ENCODE data around the gene OSBP2. TPM values are rescaled to one million over a fixed set of nuclear protein-coding genes. Genes with fewer than 3 reads are reported as not detected.

OSBP2 gene
- polyA plus RNA-seq, 2 of the 4 experiments (the other 2 are of a cell fraction) = 2.7 to 6.0 TPM

DNA sequence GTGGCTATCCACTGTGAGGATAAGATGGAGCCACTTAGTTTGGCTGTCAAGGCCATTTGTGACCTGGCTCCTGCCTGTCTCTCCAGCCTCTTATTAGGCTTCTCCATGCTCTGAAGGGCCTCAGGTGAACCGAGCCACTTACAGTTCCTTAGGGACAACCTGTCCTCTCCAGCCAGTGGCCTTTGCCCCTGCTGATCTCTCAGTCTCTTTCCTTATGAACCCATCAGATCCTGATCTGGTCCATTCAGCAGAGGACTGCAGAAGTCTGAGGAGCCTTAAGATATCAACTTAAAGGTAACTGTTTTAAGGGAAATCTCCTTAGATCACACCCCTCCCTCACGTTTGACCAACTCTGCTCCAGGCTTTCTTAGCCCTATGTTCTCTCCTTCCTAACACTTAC is 29.4 kb upstream of the OSBP2 start:
- H3K9me3 ChIP-seq = no peaks in the 10 kb centered on the region
- no peak overlapping the region for H3K27ac ChIP-seq
- no peak for ATAC-seq
- no peak for FAIRE-seq
- H3K4me3 ChIP-seq = no peak overlapping the region
- no peak for TF ChIP-seq ZFP36 (IDR thresholded peaks at IDR 0.05; ENCODE audit: borderline replicate concordance, partially characterized antibody)
- TF ChIP-seq GATA3 (IDR thresholded peaks at IDR 0.05; ENCODE audit: borderline replicate concordance) = no peak
- no peak for TF ChIP-seq RARB (CRISPR knock-in tag; IDR thresholded peaks at IDR 0.05)
- no peak for TF ChIP-seq SREBF2 (IDR thresholded peaks at IDR 0.05)
- TF ChIP-seq NPAS2 (CRISPR knock-in tag; IDR thresholded peaks at IDR 0.05; ENCODE audit: borderline replicate concordance) = no peak
- TF ChIP-seq HOXB13 (CRISPR knock-in tag; IDR thresholded peaks at IDR 0.05; ENCODE audit: low read depth) = no peak
- no peak for TF ChIP-seq RCOR1 (IDR thresholded peaks at IDR 0.05; ENCODE audit: low read depth, low read length)
- no peak for TF ChIP-seq RFX5 (IDR thresholded peaks at IDR 0.05)
- TF ChIP-seq POLR2AphosphoS2 (conservative IDR thresholded peaks at IDR 0.05; ENCODE audit: low read length) = no peak
- no peak for TF ChIP-seq POLR2A (IDR thresholded peaks at IDR 0.05; ENCODE audit: low read length)
- TF ChIP-seq, protein P1, sequence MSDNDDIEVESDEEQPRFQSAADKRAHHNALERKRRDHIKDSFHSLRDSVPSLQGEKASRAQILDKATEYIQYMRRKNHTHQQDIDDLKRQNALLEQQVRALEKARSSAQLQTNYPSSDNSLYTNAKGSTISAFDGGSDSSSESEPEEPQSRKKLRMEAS (IDR thresholded peaks at IDR 0.05) = no peak
- TF ChIP-seq CHD4 (IDR thresholded peaks at IDR 0.05; ENCODE audit: borderline replicate concordance) = no peak
- TF ChIP-seq MAZ (IDR thresholded peaks at IDR 0.05; ENCODE audit: borderline replicate concordance, low read depth, low read length) = no peak
- TF ChIP-seq, protein P2, sequence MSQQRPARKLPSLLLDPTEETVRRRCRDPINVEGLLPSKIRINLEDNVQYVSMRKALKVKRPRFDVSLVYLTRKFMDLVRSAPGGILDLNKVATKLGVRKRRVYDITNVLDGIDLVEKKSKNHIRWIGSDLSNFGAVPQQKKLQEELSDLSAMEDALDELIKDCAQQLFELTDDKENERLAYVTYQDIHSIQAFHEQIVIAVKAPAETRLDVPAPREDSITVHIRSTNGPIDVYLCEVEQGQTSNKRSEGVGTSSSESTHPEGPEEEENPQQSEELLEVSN (IDR thresholded peaks at IDR 0.05; ENCODE audit: borderline replicate concordance, low read depth) = no peak
- peaks cover 6% of the 10 kb centered on the region; the same call in 1 of the 3 replicates for H3K4me1 ChIP-seq
- no peak overlapping the region for H3K4me2 ChIP-seq
- no peak for DNase-seq (ENCODE audit: low read depth in 1 of 2, low spot score in 1 of 2)
- ChIA-PET POLR2A (no interaction called here), CTCF (interaction anchor here (1.3 kb wide), 1 partner anchor 31 kb away, joined by 4 read pairs; no protein-coding TSS in a partner anchor)
- 57% methylated on average over 2 of the region's 2 CpGs for WGBS (ENCODE audit: missing lambda C conversion rate)

- H3K4me1 ChIP-seq = peaks cover 6% of the 10 kb centered on the region; the same call in 1 of the 3 replicates
- 88% methylated on average over 3 of the region's 4 CpGs for WGBS (ENCODE audit: missing lambda C conversion rate)
- no peak overlapping the region for H3K27ac ChIP-seq
- ChIA-PET POLR2A (no interaction called here), CTCF (no interaction called here)
- ATAC-seq (no peak), DNase-seq (ENCODE audit: low read depth in 1 of 2, low spot score in 1 of 2) (no peak), FAIRE-seq (no peak)
- H3K9me3 ChIP-seq = no peaks in the 10 kb centered on the region
- TF ChIP-seq NR3C1 (IDR thresholded peaks at IDR 0.05) (no peak), REST (IDR thresholded peaks at IDR 0.05) (no peak), RCOR1 (IDR thresholded peaks at IDR 0.05; ENCODE audit: low read depth, low read length) (no peak), HEYL (CRISPR knock-in tag; IDR thresholded peaks at IDR 0.05) (no peak), HMGXB4 (CRISPR knock-in tag; IDR thresholded peaks at IDR 0.05; ENCODE audit: borderline replicate concordance) (no peak), RNF2 (IDR thresholded peaks at IDR 0.05; ENCODE audit: borderline replicate concordance, low read depth) (no peak), ZSCAN20 (CRISPR knock-in tag; IDR thresholded peaks at IDR 0.05) (no peak), SMC3 (IDR thresholded peaks at IDR 0.05) (no peak), ZC3H11A (IDR thresholded peaks at IDR 0.05) (no peak), FOXS1 (CRISPR knock-in tag; IDR thresholded peaks at IDR 0.05) (no peak), PHF8 (IDR thresholded peaks at IDR 0.05; ENCODE audit: borderline replicate concordance, low read depth) (no peak), NFE2L2 (conservative IDR thresholded peaks at IDR 0.05; ENCODE audit: low read length) (no peak), KDM1A (IDR thresholded peaks at IDR 0.05; ENCODE audit: low read depth) (no peak), TFCP2L1 (CRISPR knock-in tag; IDR thresholded peaks at IDR 0.05) (no peak), POLR2A (IDR thresholded peaks at IDR 0.05; ENCODE audit: low read length) (no peak), ESRRA (IDR thresholded peaks at IDR 0.05; ENCODE audit: borderline replicate concordance, low read length) (no peak), CHD4 (IDR thresholded peaks at IDR 0.05; ENCODE audit: borderline replicate concordance) (no peak)
- TF ChIP-seq, protein P3, sequence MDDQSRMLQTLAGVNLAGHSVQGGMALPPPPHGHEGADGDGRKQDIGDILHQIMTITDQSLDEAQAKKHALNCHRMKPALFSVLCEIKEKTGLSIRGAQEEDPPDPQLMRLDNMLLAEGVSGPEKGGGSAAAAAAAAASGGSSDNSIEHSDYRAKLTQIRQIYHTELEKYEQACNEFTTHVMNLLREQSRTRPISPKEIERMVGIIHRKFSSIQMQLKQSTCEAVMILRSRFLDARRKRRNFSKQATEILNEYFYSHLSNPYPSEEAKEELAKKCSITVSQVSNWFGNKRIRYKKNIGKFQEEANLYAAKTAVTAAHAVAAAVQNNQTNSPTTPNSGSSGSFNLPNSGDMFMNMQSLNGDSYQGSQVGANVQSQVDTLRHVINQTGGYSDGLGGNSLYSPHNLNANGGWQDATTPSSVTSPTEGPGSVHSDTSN (IDR thresholded peaks at IDR 0.05) = no peak
- no peak overlapping the region for H3K4me2 ChIP-seq
- no peak overlapping the region for H3K4me3 ChIP-seq
Observed at GRCh38 chr22:30665786-30666185, 28.9 kb upstream of the OSBP2 start.

All from A549 (cell line).